ENCODE data around the gene PDE6B. TPM values are rescaled to one million over a fixed set of nuclear protein-coding genes. Genes with fewer than 3 reads are reported as not detected.

Gene PDE6B
- total and polyA plus RNA-seq, 2 of the 13 experiments (the other 11 are each of a cell fraction or from before 2014, with no cell fraction given): 0.38 to 0.40 TPM

DNA sequence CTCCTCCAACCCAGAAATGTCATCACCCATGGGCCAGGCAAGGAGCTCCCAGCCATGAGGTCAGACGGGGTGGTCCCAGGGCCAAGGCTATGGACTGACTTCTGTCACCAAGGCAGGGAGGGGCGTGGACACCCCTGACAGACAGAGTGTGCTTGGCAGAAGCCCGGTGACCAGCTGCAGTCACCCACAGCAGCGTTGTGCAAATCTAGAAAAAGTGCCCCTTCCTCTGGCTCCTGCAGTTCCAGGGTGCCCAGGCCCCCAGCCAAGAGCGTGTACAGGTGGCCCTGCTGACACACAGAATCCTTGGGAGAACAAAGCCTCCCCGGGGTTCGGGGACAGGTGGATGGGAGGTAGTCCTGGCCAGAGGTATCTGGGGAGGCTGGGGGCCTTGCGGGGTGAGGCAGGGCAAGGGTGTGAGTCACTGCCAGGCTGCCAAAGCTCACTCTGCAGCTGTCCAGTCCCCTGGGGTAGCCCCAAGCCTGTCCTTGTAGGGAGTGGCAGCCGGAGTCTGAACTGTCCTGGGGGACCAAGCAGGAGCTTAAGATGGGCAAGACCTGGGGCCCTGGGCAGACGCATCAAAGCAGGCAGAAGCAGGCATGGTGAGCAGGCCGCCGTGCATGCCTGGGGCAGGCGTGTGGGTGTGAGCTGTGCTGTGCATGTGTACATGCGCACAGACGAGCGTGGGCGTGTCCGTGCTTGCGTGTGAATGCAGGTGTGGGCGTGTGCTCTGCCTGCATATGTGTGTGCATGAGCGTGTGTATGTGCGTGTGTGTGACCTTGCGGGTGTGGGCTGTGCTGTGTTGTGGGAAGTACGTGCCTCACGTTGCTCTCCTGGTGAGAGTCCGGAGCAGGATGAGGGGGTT lies 52.3 kb downstream of the PDE6B start (continued):
- TF ChIP-seq CCDC6 (CRISPR knock-in tag; IDR thresholded peaks at IDR 0.05) (no peak), ZC3H4 (CRISPR knock-in tag; IDR thresholded peaks at IDR 0.05; ENCODE audit: borderline replicate concordance) (0 out of 2 replicates have a peak, but pooled peaks have one; percentile 54), GZF1 (CRISPR knock-in tag; IDR thresholded peaks at IDR 0.05) (no peak), ZNF713 (CRISPR knock-in tag; IDR thresholded peaks at IDR 0.05) (no peak), HNRNPL (IDR thresholded peaks at IDR 0.05; ENCODE audit: low read depth, low read length) (peak; percentile 40; the same call in 1 of the 2 replicates), FOXA1 (IDR thresholded peaks at IDR 0.05) (no peak), FOXA1 (CRISPR knock-in tag; IDR thresholded peaks at IDR 0.05) (peak; percentile 86), AGO1 (IDR thresholded peaks at IDR 0.05; ENCODE audit: low read depth, low read length, poor library complexity, severe bottlenecking) (peak; percentile 93), RNF2 (conservative IDR thresholded peaks at IDR 0.05; ENCODE audit: low read depth) (0 out of 2 replicates have a peak, but pooled peaks have one; percentile 26), MATR3 (CRISPR knock-in tag; IDR thresholded peaks at IDR 0.05) (no peak), POLR2AphosphoS5 (IDR thresholded peaks at IDR 0.05; ENCODE audit: low read depth, low read length) (peak; percentile 43; the same call in 1 of the 2 replicates), ZNF782 (CRISPR knock-in tag; IDR thresholded peaks at IDR 0.05; ENCODE audit: borderline replicate concordance) (no peak), MNT (IDR thresholded peaks at IDR 0.05) (peak; percentile 39; the same call in 1 of the 2 replicates), FOXP4 (CRISPR knock-in tag; IDR thresholded peaks at IDR 0.05) (no peak), SRSF1 (optimal IDR thresholded peaks at IDR 0.05; ENCODE audit: low read depth, low read length) (peak; percentile 56)
- TF ChIP-seq, protein P1, sequence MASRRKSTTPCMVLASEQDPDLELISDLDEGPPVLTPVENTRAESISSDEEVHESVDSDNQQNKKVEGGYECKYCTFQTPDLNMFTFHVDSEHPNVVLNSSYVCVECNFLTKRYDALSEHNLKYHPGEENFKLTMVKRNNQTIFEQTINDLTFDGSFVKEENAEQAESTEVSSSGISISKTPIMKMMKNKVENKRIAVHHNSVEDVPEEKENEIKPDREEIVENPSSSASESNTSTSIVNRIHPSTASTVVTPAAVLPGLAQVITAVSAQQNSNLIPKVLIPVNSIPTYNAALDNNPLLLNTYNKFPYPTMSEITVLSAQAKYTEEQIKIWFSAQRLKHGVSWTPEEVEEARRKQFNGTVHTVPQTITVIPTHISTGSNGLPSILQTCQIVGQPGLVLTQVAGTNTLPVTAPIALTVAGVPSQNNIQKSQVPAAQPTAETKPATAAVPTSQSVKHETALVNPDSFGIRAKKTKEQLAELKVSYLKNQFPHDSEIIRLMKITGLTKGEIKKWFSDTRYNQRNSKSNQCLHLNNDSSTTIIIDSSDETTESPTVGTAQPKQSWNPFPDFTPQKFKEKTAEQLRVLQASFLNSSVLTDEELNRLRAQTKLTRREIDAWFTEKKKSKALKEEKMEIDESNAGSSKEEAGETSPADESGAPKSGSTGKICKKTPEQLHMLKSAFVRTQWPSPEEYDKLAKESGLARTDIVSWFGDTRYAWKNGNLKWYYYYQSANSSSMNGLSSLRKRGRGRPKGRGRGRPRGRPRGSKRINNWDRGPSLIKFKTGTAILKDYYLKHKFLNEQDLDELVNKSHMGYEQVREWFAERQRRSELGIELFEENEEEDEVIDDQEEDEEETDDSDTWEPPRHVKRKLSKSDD (CRISPR knock-in tag; IDR thresholded peaks at IDR 0.05; ENCODE audit: low read depth): no peak
- TF ChIP-seq, protein P2, sequence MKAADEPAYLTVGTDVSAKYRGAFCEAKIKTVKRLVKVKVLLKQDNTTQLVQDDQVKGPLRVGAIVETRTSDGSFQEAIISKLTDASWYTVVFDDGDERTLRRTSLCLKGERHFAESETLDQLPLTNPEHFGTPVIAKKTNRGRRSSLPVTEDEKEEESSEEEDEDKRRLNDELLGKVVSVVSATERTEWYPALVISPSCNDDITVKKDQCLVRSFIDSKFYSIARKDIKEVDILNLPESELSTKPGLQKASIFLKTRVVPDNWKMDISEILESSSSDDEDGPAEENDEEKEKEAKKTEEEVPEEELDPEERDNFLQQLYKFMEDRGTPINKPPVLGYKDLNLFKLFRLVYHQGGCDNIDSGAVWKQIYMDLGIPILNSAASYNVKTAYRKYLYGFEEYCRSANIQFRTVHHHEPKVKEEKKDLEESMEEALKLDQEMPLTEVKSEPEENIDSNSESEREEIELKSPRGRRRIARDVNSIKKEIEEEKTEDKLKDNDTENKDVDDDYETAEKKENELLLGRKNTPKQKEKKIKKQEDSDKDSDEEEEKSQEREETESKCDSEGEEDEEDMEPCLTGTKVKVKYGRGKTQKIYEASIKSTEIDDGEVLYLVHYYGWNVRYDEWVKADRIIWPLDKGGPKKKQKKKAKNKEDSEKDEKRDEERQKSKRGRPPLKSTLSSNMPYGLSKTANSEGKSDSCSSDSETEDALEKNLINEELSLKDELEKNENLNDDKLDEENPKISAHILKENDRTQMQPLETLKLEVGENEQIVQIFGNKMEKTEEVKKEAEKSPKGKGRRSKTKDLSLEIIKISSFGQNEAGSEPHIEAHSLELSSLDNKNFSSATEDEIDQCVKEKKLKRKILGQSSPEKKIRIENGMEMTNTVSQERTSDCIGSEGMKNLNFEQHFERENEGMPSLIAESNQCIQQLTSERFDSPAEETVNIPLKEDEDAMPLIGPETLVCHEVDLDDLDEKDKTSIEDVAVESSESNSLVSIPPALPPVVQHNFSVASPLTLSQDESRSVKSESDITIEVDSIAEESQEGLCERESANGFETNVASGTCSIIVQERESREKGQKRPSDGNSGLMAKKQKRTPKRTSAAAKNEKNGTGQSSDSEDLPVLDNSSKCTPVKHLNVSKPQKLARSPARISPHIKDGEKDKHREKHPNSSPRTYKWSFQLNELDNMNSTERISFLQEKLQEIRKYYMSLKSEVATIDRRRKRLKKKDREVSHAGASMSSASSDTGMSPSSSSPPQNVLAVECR (CRISPR knock-in tag; IDR thresholded peaks at IDR 0.05; ENCODE audit: borderline replicate concordance): peak; percentile 27; the same call in 1 of the 2 replicates
